GM12878 (cell line): ENCODE measurements around the gene TNFRSF6B.

Experiments used
- CEBPB ChIP-seq, 2 experiments: fragments of 150-350 bp in 1 of 2; IDR thresholded peaks; 2 replicates each; pipeline ENCODE4 v1.6.1; 2012 to 2014; ENCODE audit warnings: low read depth in 2 of 2, low read length in 2 of 2, borderline replicate concordance in 1 of 2, inconsistent platforms in 1 of 2
- CHD1 ChIP-seq: IDR thresholded peaks from 2 replicates; pipeline ENCODE4 v1.6.1; 2012; ENCODE audit warnings: low read depth, low read length, improper control_type of control experiment
- CTCF ChIP-seq, 3 experiments: IDR thresholded peaks in 2 of 3; conservative IDR thresholded peaks in 1 of 3; 2 replicates each; pipeline ENCODE4 v1.5.1; 2011; ENCODE audit warnings: low read depth in 3 of 3, low read length in 3 of 3, mild to moderate bottlenecking in 3 of 3, control low read depth in 2 of 3, moderate library complexity in 2 of 3, inconsistent platforms in 1 of 3, mixed read lengths in 1 of 3; ENCODE audit not compliant: control insufficient read depth in 2 of 3, insufficient read depth in 1 of 3; ENCODE audit errors: extremely low read depth in 1 of 3
- LARP7 ChIP-seq: fragments of 450-650 bp; IDR thresholded peaks from 2 replicates; pipeline ENCODE4 v1.6.1; 2017; ENCODE audit warnings: mild to moderate bottlenecking
- TCF7 ChIP-seq: IDR thresholded peaks from 2 replicates; pipeline ENCODE4 v1.6.1; 2014; ENCODE audit warnings: antibody characterized with exemption, borderline replicate concordance

GRCh38 chr20:63660622-63661021 lies 35.8 kb upstream of the TNFRSF6B start:
- no peak for TF ChIP-seq CEBPB (IDR thresholded peaks at IDR 0.05; ENCODE audit: borderline replicate concordance in 1 of 2, low read depth in 2 of 2, low read length in 2 of 2)
- no peak for TF ChIP-seq CTCF (IDR thresholded peaks at IDR 0.05 in 2 of 3, conservative IDR thresholded peaks at IDR 0.05 in 1 of 3; ENCODE audit: control insufficient read depth in 2 of 3, extremely low read depth in 1 of 3, insufficient read depth in 1 of 3, low read depth in 3 of 3, low read length in 3 of 3)
- no peak for TF ChIP-seq TCF7
- no peak for TF ChIP-seq CHD1
- no peak for TF ChIP-seq LARP7
